Umbilical cord (tissue), 1 donor: ENCODE results near the gene PHYH. TPM values are rescaled to one million over a fixed set of nuclear protein-coding genes. Genes with fewer than 3 reads are reported as not detected.

Experiments
- total RNA-seq: library from RNA; depleted of rRNA; stranded (reverse); fragments of >200 nt; gene quantifications from one replicate; pipeline ENCODE4 v1.2.3, GENCODE V29; 2014; ENCODE audit warnings: low replicate concordance; ENCODE audit not compliant: insufficient read depth

Gene PHYH
- total RNA-seq, 1 donor from 2014 or later = 30.8 TPM

Other genes with a start within 250 kb of the PHYH start
- 47.7 TPM for gene OPTN, start 199.9 kb downstream of the PHYH start, total RNA-seq
- 1.2 TPM for gene MCM10, start 138.5 kb downstream of the PHYH start, total RNA-seq
- 3.9 TPM for gene UCMA, start 65.7 kb downstream of the PHYH start, total RNA-seq
- gene SEPHS1, start 48.2 kb upstream of the PHYH start, total RNA-seq = 29.6 TPM
- gene BEND7, start 228.9 kb upstream of the PHYH start, total RNA-seq = 7.5 TPM